ENCODE results near the gene ELFN2.

- TF ChIP-seq POLR2AphosphoS5 (IDR thresholded peaks at IDR 0.05) (no peak), CTCF (IDR thresholded peaks at IDR 0.05) (no peak), EP300 (IDR thresholded peaks at IDR 0.05) (no peak)
These were observed 76.0 kb downstream of the ELFN2 start for GRCh38 chr22:37351232-37351631.
